Endothelial cell of umbilical vein (primary cell): ENCODE results near the gene TSKU.

Experiments used
- CTCF ChIP-seq, 2 donors: IDR thresholded peaks; 1 replicate in 1 of 2; 2 replicates in 1 of 2; pipeline ENCODE4 v1.5.1; 2011; ENCODE audit warnings: low read length in 2 of 2, mild to moderate bottlenecking in 2 of 2, moderate library complexity in 2 of 2, control low read depth in 1 of 2, inconsistent platforms in 1 of 2, low read depth in 1 of 2; ENCODE audit not compliant: insufficient read depth in 1 of 2; ENCODE audit errors: extremely low read depth in 1 of 2
- EZH2 ChIP-seq: IDR thresholded peaks from 2 replicates; pipeline ENCODE4 v1.6.1; 2012; ENCODE audit warnings: borderline replicate concordance, low read depth, mild to moderate bottlenecking, moderate library complexity, low read length, inconsistent platforms; ENCODE audit not compliant: severe bottlenecking
- JUN ChIP-seq: IDR thresholded peaks from 2 replicates; pipeline ENCODE4 v1.6.1; 2011; ENCODE audit warnings: borderline replicate concordance, low read depth; ENCODE audit not compliant: insufficient read length, insufficient read depth
- MAX ChIP-seq: IDR thresholded peaks from 2 replicates; pipeline ENCODE4 v1.6.1; 2011; ENCODE audit not compliant: insufficient read depth, insufficient read length
- MYC ChIP-seq: IDR thresholded peaks from one replicate; pipeline ENCODE4 v1.6.1; 2011; ENCODE audit warnings: mild to moderate bottlenecking, low read depth, low read length
- POLR2A ChIP-seq: IDR thresholded peaks from 2 replicates; pipeline ENCODE4 v1.6.1; 2012; ENCODE audit warnings: low read depth, mild to moderate bottlenecking, control low read depth, low read length
- POLR2AphosphoS5 ChIP-seq: IDR thresholded peaks from 2 replicates; pipeline ENCODE4 v1.6.1; 2012; ENCODE audit warnings: low read depth, mild to moderate bottlenecking, control low read depth, low read length, moderate library complexity; ENCODE audit not compliant: insufficient read depth

DNA sequence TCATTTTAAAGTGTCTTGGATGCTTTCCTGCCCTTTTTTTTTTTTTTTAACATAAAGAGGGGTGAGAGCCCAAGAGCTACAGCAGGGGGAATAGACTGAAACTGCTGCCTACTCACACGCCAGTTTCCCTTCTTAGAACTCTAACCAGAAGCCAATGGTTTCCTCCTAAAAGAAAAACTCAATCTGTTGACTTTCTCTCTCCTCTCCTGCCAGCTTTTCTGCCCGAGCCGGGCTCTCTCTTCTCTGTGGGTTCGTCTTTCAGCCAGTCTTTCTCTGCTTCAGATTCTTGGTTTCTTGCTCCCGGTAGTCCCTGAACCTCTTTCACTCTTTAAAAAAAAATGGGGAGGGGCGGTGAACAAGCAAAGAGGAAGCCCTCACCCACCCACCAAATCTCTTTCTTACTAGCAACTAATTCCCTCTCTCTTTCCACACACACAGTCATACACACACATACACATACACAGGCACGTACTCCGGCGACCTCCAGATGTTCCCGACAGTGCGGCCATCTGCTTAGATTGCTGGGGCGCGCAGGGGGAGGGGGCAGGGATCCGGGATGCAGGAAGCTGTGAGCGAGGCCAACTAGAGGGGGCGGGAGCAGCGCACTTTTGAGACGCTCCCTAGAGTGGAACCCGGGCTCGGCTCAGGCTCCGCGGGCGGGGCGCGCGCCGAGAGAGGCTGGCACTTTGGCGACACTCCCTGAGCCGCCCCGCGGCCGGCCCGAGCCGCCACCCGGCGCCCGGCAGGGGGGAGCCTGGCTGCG lies 444 bp upstream of the TSKU start:
- TF ChIP-seq POLR2A (peak; percentile 74), CTCF (IDR thresholded peaks at IDR 0.05; ENCODE audit: extremely low read depth in 1 of 2, insufficient read depth in 1 of 2, low read depth in 1 of 2, low read length in 2 of 2) (no peak), MYC (no peak), POLR2AphosphoS5 (peak; percentile 73), EZH2 (no peak), MAX (no peak), JUN (no peak)
